Activated CD4-positive, alpha-beta T cell treated with anti-CD3 and anti-CD28 coated beads for 36 hours (primary cell): ENCODE data around the gene GRK2. TPM values are rescaled to one million over a fixed set of nuclear protein-coding genes. Genes with fewer than 3 reads are reported as not detected.
A peak's percentile ranks its signal among the peaks of the same experiment; 100 is the strongest.
"Not testable (repeated sequence)": the region's sequence is repeated elsewhere in the genome, so short reads cannot be mapped to it uniquely, and the experiment has no call there.

ENCODE experiments used
- ATAC-seq: fragments of 200-7000 bp; cut with Tn5 transposase; one replicate; pipeline ENCODE4 v1.10.0; 2021; ENCODE audit warnings: mild to moderate bottlenecking, moderate library complexity
- CTCF ChIA-PET: fragments of 350-600 bp; sonication (Branson Sonifier 250); formaldehyde crosslinking; loops from one replicate; lab custom pipeline; 2021; ENCODE audit warnings: antibody characterized with exemption; lab: Charles Lee
- POLR2A ChIA-PET: fragments of 350-600 bp; sonication (Branson Sonifier 250); formaldehyde crosslinking; loops from one replicate; lab custom pipeline; 2021; ENCODE audit warnings: antibody characterized with exemption, inconsistent platforms; lab: Charles Lee
- DNase-seq: peaks from one replicate; pipeline ENCODE4 v3.0.0-alpha.2; 2020
- H3K27ac Mint-ChIP-seq: one replicate; pipeline ENCODE4 v1.8.0; 2021; ENCODE audit warnings: mixed read lengths
- H3K27me3 Mint-ChIP-seq: one replicate; pipeline ENCODE4 v1.8.0; 2021; ENCODE audit warnings: mixed read lengths
- H3K36me3 Mint-ChIP-seq: one replicate; pipeline ENCODE4 v1.8.0; 2021; ENCODE audit warnings: low read depth, mixed read lengths
- H3K4me1 Mint-ChIP-seq: one replicate; pipeline ENCODE4 v1.8.0; 2021; ENCODE audit warnings: mixed read lengths
- H3K4me3 Mint-ChIP-seq: one replicate; pipeline ENCODE4 v1.8.0; 2021; ENCODE audit warnings: mild to moderate bottlenecking, moderate library complexity, mixed read lengths
- H3K9me3 Mint-ChIP-seq: one replicate; pipeline ENCODE4 v1.8.0; 2021; ENCODE audit warnings: low read depth, mixed read lengths
- intact Hi-C, 2 experiments: fragments of 100-400 bp; cut with DNase I in 1 of 2; cut with micrococcal nuclease in 1 of 2; formaldehyde crosslinking; loops; one replicate each; pipeline versions ENCODE4 v1.14.2 to v1.15.1; 2022 to 2024; cut with DNase I, micrococcal nuclease
- total RNA-seq, 2 experiments: library from RNA; stranded (reverse); gene quantifications; one replicate each; pipeline ENCODE4 v1.2.3, GENCODE V29; 2021

Gene GRK2
- 100 to 1,000 TPM; 202 to 241 TPM for total RNA-seq

DNA sequence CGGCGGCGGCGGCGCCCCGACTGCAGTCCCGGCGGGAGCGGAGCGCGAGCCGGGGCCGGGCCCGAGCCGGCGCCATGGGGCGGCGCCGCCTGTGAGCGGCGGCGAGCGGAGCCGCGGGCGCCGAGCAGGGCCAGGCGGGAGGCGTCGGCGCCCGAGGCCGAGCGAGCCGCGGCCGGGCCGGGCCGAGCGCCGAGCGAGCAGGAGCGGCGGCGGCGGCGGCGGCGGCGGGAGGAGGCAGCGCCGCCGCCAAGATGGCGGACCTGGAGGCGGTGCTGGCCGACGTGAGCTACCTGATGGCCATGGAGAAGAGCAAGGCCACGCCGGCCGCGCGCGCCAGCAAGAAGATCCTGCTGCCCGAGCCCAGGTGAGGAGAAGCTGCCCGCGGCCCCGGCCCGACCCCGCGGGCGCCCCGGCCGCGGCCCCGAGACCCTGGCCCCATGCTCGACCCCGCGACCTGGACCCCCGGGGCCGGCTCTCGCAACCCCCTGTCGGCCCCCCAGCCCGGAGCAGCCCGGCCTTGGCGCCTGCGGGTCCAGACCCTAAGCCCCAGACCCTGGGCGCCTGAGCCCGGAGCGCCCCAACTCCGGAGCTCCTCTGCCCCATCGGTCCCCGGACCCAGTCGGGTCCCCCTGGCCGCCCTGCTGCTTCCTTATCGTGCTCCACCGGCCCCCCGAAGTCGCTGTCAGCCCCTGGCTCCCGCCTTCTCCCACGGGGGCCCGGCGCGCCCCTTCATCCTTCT lies at the start of gene GRK2:
Gene GRK2, plus strand, starts transcription at position 25 of the 739 bp plus-strand sequence. Its CDS starts 227 bp downstream, at position 252.
- H3K9me3 Mint-ChIP-seq, result no peaks in the 10 kb centered on the region
- H3K4me3 Mint-ChIP-seq, result peak within 1 kb of the TSS; percentile 98
- DNase-seq (peak; percentile 73), ATAC-seq (peak; percentile 14)
- intact Hi-C loops, result loop anchor here (1.0 to 5.0 kb wide), 6 partner anchors 26 to 242 kb away; partner anchors contain the start of genes AIP (in 1 of the 2) and CDK2AP2 (in 1 of the 2)
- H3K27ac Mint-ChIP-seq, result peak within 1 kb of the TSS; percentile 99
- peaks cover 41% of the 10 kb centered on the region for H3K36me3 Mint-ChIP-seq
- no peaks in the 10 kb centered on the region for H3K27me3 Mint-ChIP-seq
- ChIA-PET POLR2A (interaction anchor here (0.7 to 2.0 kb wide), 4 partner anchors 22 to 88 kb away, joined by 3 to 8 read pairs (median 4); partner anchors contain the start of gene ANKRD13D), CTCF (interaction anchor here (0.7 to 3.1 kb wide), 6 partner anchors 11 to 51 kb away, joined by 3 to 15 read pairs (median 5); partner anchors contain the start of gene ANKRD13D)
- peaks cover 81% of the 10 kb centered on the region for H3K4me1 Mint-ChIP-seq

DNA sequence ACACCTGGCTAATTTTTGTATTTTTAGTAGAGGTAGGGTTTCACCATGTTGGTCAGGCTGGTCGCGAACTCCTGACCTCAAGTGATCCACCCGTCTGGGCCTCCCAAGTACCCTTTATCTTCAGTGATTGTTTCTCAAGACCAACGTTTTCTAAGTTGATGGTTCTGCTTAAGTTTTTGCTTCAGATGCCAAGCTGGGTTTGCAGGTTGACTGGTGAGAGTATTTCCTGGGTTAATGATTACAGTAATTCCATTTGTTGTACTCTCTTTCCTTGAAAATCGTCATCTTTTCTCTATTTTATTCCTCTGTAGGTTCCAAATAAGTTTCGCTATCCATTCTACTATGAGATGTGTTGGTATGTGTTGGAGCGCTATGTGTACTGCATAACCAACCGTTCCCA lies 38.5 kb upstream of the GRK2 start:
- no peaks in the 10 kb centered on the region for H3K9me3 Mint-ChIP-seq
- POLR2A ChIA-PET, result no interaction called here
- CTCF ChIA-PET, result interaction anchor here (1.1 to 1.2 kb wide), 2 partner anchors 17 to 18 kb away, joined by 3 read pairs; no protein-coding TSS in a partner anchor
- H3K27me3 Mint-ChIP-seq, result no peaks in the 10 kb centered on the region
- intact Hi-C loops, result no loop called here
- H3K36me3 Mint-ChIP-seq, result peaks cover 28% of the 10 kb centered on the region
- ATAC-seq, result no peak
- H3K4me3 Mint-ChIP-seq, result no peak overlapping the region
- peaks cover 4% of the 10 kb centered on the region for H3K4me1 Mint-ChIP-seq
- H3K27ac Mint-ChIP-seq, result no peak overlapping the region
- DNase-seq, result no peak

DNA sequence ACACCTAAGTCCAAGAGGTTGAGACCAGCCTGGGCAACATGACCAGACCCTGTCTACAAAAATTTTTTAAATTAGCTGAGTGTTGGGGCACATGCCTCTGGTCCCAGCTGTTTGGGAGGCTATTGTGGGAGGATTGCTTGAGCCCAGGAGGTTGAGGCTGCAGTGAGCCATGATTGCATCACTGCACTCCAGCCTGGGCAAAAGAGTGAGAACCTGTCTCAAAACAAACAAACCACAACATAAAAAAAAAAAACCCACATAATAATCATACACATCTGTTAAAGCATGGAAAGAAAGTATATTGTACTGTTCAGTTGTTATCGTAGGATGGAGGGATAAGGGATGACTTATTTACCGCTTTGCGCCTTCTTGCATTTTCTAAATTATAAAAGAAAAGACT lies 35.9 kb upstream of the GRK2 start:
- Mint-ChIP-seq H3K27me3 (no peaks in the 10 kb centered on the region), H3K9me3 (no peaks in the 10 kb centered on the region), H3K27ac (no peak overlapping the region), H3K4me3 (no peak overlapping the region), H3K4me1 (peaks cover 17% of the 10 kb centered on the region), H3K36me3 (peaks cover 32% of the 10 kb centered on the region)
- POLR2A ChIA-PET, result interaction anchor here (0.7 kb wide), 1 partner anchor 9 kb away, joined by 5 read pairs; no protein-coding TSS in a partner anchor
- peak; percentile 24 for DNase-seq
- ATAC-seq, result peak; percentile 26
- intact Hi-C loops, result no loop called here
- CTCF ChIA-PET, result interaction anchor here (0.6 to 0.8 kb wide), 3 partner anchors 11 to 585 kb away, joined by 3 read pairs; no protein-coding TSS in a partner anchor

DNA sequence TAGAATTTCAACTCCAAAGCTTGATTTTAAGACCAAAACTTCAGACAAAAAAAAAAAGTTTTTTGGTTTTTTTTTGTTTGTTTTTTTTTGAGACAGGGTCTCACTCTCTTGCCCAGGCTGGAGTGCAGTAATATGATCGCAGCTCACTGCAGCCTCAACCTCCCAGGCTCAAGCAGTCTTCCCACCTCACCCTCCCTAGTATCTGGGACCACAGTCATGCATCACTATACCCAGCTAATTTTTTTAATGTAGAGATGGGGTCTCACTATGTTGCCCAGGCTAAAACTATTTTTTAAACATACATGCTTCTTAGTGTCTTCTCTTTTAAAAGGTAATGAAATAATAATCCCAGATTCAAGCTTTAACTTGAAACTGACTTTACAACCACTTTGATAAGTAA lies 35.4 kb upstream of the GRK2 start:
- Mint-ChIP-seq H3K4me3 (no peak overlapping the region), H3K27me3 (no peaks in the 10 kb centered on the region), H3K27ac (no peak overlapping the region), H3K9me3 (no peaks in the 10 kb centered on the region), H3K4me1 (peaks cover 17% of the 10 kb centered on the region), H3K36me3 (peaks cover 32% of the 10 kb centered on the region)
- DNase-seq (no peak), ATAC-seq (no peak)
- ChIA-PET POLR2A (no interaction called here), CTCF (interaction anchor here (0.7 to 0.8 kb wide), 3 partner anchors 10 to 60 kb away, joined by 3 to 4 read pairs (median 3); no protein-coding TSS in a partner anchor)
- intact Hi-C loops, result no loop called here

DNA sequence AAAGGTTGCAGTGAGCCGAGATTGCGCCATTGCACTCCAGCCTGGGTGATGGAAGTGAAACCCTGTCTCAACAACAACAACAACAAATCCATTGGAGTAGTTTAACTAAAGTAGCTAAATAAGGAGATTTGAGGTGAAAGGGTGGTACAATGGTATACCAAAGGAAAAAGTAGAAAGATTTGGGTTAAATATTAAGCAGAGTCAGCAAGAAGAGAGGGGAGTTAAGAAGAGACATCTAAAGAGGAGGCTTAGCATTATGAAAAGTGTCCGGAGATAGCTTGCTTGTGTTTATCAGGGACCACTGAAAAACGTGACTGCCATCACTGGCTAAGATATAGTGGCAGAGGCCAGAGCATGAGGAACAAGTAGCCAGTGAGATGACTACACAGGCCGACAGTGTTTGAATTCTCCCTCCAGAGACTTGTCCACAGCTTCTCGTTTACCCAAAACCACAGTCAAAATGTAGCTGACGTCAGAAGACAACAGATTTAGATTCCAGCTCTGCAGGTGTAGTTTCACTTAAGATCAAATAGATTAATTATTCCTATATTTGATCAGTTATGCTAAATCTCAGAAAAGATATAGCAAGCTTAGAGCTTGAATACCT lies 32.6 kb upstream of the GRK2 start:
- intact Hi-C loops, result no loop called here

DNA sequence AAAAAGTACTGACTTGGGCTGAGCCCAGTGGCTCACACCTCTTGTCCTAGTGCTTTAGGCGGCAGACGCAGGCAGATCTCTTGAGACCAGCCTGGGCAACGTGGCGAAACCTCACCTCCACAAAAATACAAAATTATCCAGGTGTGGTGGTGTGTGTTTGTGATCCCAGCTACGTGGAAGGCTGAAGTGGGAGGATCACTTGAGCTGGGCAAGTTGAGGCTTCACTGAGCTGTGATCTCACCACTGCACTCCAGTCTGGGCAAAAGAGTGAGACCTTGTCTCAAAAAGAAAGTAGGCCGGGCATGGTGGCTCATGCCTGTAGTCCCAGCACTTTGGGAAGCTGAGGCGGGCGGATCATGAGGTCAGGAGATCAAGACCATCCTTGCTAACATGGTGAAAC lies 31.7 kb upstream of the GRK2 start:
- H3K27me3 Mint-ChIP-seq, DNase-seq, H3K4me3 Mint-ChIP-seq, ATAC-seq, CTCF ChIA-PET, intact Hi-C loops, H3K9me3 Mint-ChIP-seq: not testable (repeated sequence)
- Mint-ChIP-seq H3K4me1 (peaks cover 32% of the 10 kb centered on the region), H3K36me3 (peaks cover 14% of the 10 kb centered on the region), H3K27ac (peak overlapping the region; percentile 60)
- POLR2A ChIA-PET, result interaction anchor here (0.6 kb wide), 1 partner anchor 238 kb away, joined by 3 read pairs; no protein-coding TSS in a partner anchor

More for the DNA sequence above, 32.6 kb upstream of the GRK2 start:
- Mint-ChIP-seq H3K36me3 (peaks cover 20% of the 10 kb centered on the region), H3K9me3 (no peaks in the 10 kb centered on the region), H3K27me3 (no peaks in the 10 kb centered on the region), H3K4me3 (no peak overlapping the region), H3K4me1 (peaks cover 23% of the 10 kb centered on the region), H3K27ac (peak overlapping the region; percentile 5)
- POLR2A ChIA-PET, result no interaction called here
- DNase-seq, result no peak
- CTCF ChIA-PET, result interaction anchor here (0.6 to 1.4 kb wide), 5 partner anchors 28 to 1383 kb away, joined by 3 to 5 read pairs (median 3); no protein-coding TSS in a partner anchor
- ATAC-seq, result no peak

DNA sequence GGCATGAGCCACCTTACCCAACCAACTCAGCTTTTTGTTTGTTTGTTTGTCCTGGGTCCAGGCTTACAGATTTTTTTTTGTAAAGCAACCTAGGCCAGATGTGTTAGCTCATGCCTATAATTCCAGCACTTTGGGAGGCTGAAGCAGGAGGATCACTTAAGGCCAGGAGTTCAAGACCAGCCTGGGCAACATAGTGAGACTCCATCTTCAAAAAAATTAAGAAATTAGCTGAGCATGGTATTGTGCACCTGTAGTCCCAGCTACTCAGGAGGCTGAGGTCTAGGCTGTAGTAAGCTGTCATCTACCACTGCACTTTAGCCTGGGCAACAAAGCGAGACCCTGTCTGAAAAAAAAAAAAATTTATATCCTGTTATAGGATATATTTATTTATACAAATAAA lies 28.7 kb upstream of the GRK2 start:
- DNase-seq (no peak), ATAC-seq (no peak)
- H3K4me3 Mint-ChIP-seq, result no peak overlapping the region
- intact Hi-C loops, result loop anchor here in 1 of 2 experiments (5.0 kb wide), 1 partner anchor 155 kb away; no protein-coding TSS in a partner anchor
- ChIA-PET CTCF (interaction anchor here (0.8 kb wide), 1 partner anchor 346 kb away, joined by 3 read pairs; the partner anchor contains the start of gene GSTP1), POLR2A (no interaction called here)
- no peak overlapping the region for H3K27ac Mint-ChIP-seq
- H3K27me3 Mint-ChIP-seq, result no peaks in the 10 kb centered on the region
- H3K4me1 Mint-ChIP-seq, result peaks cover 38% of the 10 kb centered on the region
- no peaks in the 10 kb centered on the region for H3K9me3 Mint-ChIP-seq
- peaks cover 27% of the 10 kb centered on the region for H3K36me3 Mint-ChIP-seq

DNA sequence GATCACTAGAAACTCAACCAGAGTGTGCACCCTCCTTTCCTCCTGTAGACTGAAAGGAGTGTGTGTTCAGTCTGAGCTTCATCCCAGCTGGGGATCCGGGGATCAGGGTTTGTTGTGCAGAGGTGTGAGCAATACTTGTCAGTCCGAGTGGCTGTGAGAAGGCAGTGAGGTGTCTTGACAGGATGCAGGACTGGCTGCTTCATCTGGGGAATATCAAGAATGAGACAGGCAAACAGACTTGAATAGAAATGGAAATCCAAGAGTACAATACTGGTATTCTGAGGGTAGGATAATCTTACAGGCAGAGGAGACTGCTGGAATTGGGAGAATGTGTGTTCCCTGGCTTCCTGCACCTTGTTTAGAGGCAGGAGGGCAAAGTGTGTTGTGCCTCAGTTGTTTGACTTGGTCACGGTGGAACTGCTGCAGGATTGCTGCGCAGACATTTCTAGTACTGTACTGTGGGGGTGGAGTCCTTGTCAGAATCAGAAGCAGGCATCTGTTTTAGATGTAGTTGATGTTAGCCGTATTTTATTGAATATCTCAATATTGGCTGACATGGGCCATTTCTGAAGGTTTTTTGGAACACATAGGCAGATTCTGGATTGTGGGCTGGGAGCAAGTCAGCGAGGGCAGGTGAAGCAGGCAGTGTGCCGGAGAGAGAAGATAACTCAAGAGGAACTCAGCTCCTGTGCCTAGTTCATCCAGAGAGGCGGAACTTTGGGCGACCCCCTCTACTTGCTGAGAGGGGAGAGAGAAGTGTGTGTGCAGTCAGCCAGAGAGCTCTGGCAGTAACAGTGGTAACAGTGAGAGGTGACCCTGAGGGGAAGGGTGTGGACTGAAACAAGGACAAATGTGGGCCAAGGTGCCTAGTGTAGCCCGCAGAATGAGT lies 27.1 kb upstream of the GRK2 start:
- no peak for DNase-seq
- Mint-ChIP-seq H3K27me3 (no peaks in the 10 kb centered on the region), H3K9me3 (no peaks in the 10 kb centered on the region), H3K36me3 (peaks cover 40% of the 10 kb centered on the region), H3K27ac (peak overlapping the region; percentile 71), H3K4me1 (peaks cover 44% of the 10 kb centered on the region), H3K4me3 (peak overlapping the region; percentile 98)
- intact Hi-C loops, result loop anchor here in 1 of 2 experiments (1.0 to 5.0 kb wide), 3 partner anchors 157 to 383 kb away; partner anchors contain the start of gene PC
- ChIA-PET POLR2A (interaction anchor here (0.5 to 2.1 kb wide), 17 partner anchors 9 to 1412 kb away, joined by 3 to 9 read pairs (median 4); partner anchors contain the start of genes ANKRD13D, KDM2A, POLD4 and PPP1CA), CTCF (interaction anchor here (0.5 to 2.8 kb wide), 11 partner anchors 13 to 229 kb away, joined by 3 to 11 read pairs (median 3); no protein-coding TSS in a partner anchor)
- no peak for ATAC-seq

DNA sequence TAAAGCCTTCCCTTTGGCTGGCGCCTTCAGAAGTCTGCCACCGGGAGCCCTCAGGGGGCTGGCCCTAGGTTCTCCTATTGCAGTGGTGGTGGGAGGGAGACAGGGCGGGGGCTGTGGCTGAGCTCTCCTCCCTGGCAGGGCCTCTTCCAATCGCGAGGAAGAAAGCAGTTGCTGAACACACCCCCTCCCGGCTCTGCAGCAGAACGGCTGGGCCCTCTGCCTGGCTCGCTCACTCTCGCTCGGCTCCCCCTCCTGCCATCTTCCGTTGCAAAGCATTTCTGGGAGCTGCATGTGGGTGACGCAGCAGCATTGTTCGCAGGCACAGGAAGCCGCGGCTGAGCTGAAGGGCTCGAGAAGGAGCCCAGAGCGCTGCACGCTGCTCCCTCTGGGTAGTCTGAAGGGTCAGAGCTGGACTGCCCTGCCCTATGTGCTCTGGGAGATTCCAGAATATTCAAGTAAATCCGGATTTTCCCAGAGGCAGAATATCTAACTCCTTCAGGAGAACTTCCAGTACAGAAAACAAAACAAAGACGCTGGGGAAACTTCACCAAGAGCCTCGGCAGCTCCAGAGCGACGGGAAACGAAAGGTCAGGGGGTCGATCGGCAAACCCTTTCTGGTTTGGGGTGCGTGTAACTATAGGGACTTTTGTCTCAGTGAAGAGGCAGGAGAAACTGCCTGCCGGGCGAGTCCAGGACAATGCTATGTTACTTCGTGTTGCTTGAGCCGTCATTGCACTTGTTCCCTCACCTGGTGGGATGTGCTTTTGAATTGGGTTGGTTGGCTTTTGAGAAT lies 26.3 kb upstream of the GRK2 start:
- H3K4me3 Mint-ChIP-seq, result peak overlapping the region; percentile 98
- ChIA-PET POLR2A (interaction anchor here (0.5 to 2.1 kb wide), 20 partner anchors 8 to 1413 kb away, joined by 3 to 9 read pairs (median 4); partner anchors contain the start of genes ANKRD13D, KDM2A, POLD4 and PPP1CA), CTCF (interaction anchor here (0.5 to 2.8 kb wide), 14 partner anchors 13 to 228 kb away, joined by 3 to 11 read pairs (median 4); no protein-coding TSS in a partner anchor)
- peak; percentile 98 for DNase-seq
- intact Hi-C loops, result loop anchor here (1.0 to 5.0 kb wide), 11 partner anchors 26 to 762 kb away; partner anchors contain the start of genes GRK2 (in 1 of the 2), KDM2A (in 1 of the 2), PC (in 1 of the 2) and RCE1 (in 1 of the 2)
- H3K27ac Mint-ChIP-seq, result peak overlapping the region; percentile 99
- H3K9me3 Mint-ChIP-seq, result no peaks in the 10 kb centered on the region
- peaks cover 43% of the 10 kb centered on the region for H3K36me3 Mint-ChIP-seq
- H3K4me1 Mint-ChIP-seq, result peaks cover 43% of the 10 kb centered on the region
- H3K27me3 Mint-ChIP-seq, result no peaks in the 10 kb centered on the region
- ATAC-seq, result peak; percentile 94
